B cell (primary cell): ENCODE results near the gene MMAB.

Source experiments
- EZH2 ChIP-seq: IDR thresholded peaks from 2 replicates; pipeline ENCODE4 v1.6.1; 2012; ENCODE audit warnings: borderline replicate concordance, low read depth, mild to moderate bottlenecking, moderate library complexity, low read length; ENCODE audit not compliant: insufficient read depth, poor library complexity, severe bottlenecking
- TF ChIP-seq, protein P1 (sequence below): fragments of 200-600 bp; IDR thresholded peaks from one replicate; pipeline ENCODE4 v1.8.0; 2022; ENCODE audit warnings: antibody characterized with exemption, mild to moderate bottlenecking

- TF ChIP-seq, protein P1, sequence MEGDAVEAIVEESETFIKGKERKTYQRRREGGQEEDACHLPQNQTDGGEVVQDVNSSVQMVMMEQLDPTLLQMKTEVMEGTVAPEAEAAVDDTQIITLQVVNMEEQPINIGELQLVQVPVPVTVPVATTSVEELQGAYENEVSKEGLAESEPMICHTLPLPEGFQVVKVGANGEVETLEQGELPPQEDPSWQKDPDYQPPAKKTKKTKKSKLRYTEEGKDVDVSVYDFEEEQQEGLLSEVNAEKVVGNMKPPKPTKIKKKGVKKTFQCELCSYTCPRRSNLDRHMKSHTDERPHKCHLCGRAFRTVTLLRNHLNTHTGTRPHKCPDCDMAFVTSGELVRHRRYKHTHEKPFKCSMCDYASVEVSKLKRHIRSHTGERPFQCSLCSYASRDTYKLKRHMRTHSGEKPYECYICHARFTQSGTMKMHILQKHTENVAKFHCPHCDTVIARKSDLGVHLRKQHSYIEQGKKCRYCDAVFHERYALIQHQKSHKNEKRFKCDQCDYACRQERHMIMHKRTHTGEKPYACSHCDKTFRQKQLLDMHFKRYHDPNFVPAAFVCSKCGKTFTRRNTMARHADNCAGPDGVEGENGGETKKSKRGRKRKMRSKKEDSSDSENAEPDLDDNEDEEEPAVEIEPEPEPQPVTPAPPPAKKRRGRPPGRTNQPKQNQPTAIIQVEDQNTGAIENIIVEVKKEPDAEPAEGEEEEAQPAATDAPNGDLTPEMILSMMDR: no peak
- no peak for TF ChIP-seq EZH2
Measured at GRCh38 chr12:109510196-109510595, 63.1 kb downstream of the MMAB start.
